ENCODE results near the gene GLYR1.
A peak's percentile ranks its signal among the peaks of the same experiment; 100 is the strongest.

Gene GLYR1

DNA sequence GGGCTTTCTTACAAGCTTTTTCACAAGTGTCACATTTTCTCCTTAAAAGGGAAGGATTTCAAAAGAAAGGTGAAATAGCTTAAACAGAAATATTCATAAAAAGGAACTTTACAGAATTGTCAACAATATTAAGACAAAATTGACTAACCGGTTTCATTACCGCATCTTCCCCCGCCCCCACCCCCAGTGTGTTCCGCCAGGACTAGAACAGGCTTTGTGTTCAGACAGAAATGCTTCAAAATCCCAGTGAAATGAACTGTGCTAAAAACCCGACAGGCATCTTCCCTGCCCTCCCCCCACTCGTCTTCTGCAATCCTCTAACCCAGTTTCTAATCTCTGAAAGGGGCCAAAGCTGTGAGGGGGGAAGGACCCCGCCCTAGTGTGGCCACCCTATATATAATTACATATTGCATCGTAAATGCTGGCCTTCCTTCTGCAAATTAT, 43.7 kb downstream of the GLYR1 start:
- no peak for DNase-seq

- peak; percentile 88 to 89 for DNase-seq
These were observed 44.3 kb downstream of the GLYR1 start for GRCh38 chr16:4802659-4803287.

GRCh38 chr16:4801962-4802658, 45.0 kb downstream of the GLYR1 start, which contains the start of gene ROGDI:
TSS of gene ROGDI (minus strand) at chr16:4802633. CDS start at chr16:4802571, 62 bp downstream.
- peak; percentile 89 to 90 for DNase-seq

DNA sequence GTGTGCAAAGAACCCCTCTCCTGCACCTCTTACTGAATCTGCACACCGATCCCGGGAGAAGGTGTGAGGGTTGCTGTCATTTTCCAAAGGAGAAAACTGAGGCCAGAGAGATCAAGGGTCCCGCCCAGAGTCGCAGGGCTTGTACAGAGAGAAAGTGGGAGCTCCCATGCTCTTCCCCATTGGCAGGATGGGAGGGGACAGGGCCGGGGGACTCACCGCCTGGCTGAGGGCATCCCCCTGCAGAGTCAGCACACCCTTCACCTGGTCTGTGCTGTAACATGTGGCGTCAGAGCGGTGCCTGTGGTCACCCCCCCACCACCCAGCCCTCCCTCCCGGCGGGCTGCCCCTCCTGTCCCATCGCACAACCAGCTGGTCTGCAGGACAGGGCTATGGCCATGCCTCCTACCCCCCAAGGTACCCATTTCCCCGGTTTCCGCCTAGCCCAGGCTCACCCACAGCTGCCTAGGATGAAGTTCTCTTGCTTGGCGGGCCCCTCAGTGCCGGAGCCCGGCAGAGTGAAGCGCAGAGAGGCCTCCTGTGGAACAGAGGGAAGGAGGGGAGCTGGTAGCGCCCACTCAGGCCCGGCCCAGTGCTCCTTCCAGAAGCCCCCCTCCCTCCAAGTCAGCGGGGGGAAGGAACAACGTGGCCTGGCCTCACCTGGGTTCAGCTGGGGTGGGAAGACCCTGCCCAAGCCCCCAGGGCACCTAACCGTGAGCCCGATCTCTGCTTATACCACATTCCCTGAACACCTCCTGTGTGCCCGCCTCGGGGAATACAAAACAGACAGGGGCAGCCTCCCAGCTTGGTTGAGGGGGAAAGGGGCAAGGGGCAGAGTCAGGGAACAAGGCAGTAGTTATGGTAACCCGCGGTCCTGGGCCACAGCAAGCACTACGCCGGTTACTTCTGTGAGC, 45.8 kb downstream of the GLYR1 start:
- no peak for DNase-seq

DNA sequence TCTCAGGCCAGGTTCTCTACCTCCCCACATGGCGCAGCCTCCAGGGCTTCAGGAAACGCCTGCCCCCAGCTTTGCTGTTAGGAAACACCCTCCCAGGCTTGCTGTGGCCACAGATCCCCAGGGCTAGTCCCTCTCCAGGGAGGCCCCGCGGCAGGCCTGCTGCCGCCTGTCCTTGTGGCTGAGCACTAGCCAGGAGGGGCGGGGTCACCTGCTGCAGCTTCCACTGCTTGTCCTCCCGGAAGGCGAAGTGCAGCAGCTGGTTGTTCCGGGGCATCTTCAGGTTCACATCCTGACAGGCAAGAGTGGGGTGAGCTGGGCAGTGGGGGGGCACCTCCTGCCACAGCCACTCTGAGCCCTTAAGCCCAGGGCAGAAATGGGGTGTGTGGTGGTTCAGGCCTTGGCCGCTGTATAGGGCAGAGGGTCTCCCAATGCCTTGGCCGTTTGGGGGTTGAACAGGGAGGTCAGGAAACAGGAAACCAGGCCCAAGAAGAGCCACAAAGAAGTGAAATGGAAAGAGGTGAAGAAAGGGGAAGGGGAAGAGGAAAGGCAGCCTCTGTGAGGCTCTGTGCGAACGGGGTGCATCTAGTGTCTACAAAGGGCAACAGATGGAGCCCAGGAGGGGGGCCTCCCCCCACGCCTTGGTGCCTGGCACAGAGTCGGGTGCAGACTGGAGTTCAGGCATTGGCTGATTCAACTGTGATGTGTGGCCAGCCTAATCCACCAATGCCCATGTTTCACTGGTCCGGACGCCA, 46.6 kb downstream of the GLYR1 start:
- no peak for DNase-seq

GRCh38 chr16:4799171-4799855, 47.8 kb downstream of the GLYR1 start:
- DNase-seq, result no peak

GRCh38 chr16:4798456-4798855, 48.6 kb downstream of the GLYR1 start:
- no peak for DNase-seq

DNA sequence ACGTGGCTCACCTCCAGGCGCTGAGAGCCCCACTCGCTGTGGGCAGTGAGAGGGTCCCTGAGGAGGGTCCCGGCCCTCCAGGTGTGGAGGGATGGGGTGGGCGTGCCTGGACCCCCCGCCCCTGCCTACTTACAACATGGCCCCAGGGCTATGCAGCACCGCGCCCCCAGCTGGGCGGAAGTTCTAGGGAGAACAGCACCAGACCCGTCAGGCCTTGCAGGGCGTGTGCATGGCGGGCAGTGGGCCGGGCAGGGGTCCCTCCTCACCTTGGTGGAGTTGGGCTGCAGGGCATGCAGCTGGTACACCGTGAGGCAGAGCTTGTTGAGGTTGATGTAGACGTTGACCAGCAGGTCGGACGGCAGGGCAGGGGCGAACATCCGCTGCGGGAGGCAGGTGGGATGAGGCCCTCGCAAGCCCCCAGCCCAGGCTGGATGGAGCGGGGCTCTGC, 49.3 kb downstream of the GLYR1 start:
- DNase-seq, result no peak

- DNase-seq, result no peak
These were observed 49.9 kb downstream of the GLYR1 start for GRCh38 chr16:4796982-4797804.

- no peak for DNase-seq
These were observed 51.1 kb downstream of the GLYR1 start for GRCh38 chr16:4795828-4796572.

DNA sequence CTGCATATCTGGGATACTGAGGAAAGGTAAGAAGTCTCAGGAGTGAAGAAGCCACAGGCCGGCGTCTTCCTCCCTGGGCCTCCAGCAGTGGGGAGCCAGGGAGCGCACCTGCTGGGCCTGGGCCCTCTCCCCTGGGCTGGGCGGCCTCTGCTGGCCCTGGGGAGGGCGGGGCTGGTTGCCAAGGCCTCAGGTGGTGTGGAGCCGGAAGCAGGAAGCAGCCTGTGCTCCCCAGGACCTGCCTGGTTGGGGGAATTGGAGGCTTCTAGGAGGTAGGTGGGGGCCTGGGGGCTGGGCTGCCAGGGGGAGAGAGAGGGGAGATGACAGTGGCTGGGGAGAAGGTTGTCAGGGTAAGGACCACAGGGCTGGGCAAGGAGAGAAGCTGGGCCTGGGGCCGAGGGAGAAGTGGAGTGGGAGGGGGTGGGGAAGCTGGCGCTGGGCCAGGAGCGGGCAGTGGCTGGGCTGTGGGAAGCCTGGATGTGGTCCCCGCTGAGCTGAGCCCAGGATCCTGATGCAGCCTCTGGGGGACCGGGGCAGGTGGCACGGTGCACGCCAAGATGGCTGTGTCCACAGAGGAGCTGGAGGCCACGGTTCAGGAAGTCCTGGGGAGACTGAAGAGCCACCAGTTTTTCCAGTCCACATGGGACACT, 51.8 kb downstream of the GLYR1 start, which contains the start of gene SMIM22:
Gene SMIM22, plus strand, starts transcription at position 189 of the 647 bp plus-strand sequence. Its CDS starts 366 bp downstream, at position 555.
- DNase-seq, result no peak

GRCh38 chr16:4792951-4793513, 54.1 kb downstream of the GLYR1 start:
- DNase-seq, result no peak

DNA sequence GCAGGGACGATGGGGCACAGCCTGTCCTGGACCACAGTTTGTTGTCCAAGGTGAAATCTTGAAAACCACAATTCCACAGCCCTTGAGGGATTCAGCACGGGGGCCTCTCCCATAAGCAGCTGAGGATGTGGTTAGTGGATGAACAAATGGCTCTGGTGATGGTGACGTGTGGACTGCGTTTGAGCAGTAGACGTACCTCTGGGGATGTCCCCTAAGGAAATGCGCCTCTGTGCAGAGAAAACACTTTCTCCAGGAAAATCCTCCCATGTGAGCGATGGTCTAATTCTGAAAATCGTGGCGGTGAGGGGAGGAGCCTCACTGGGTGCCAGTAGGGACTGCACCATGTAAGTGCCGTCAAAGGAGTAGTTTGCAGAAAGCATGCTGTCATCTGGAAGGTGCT, 56.2 kb downstream of the GLYR1 start:
- DNase-seq, result no peak

DNA sequence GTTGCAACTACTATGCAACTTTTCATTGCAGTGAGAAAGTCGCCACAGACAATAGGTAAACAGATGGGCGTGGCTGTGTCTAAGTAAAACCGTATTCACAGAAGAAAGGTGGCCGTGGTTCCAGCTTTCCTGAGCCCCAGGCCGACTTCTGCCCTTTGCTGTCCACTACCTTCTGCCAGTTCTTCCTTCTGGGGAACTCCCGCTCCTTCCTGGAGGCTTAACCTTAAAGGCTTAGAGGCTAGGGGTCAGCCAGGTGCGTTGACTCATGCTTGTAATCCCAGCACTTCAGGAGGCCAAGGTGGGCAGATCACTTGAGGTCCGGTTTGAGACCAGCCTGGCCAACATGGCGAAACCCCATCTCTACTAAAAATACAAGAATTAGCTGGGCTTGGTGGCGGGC, 56.8 kb downstream of the GLYR1 start:
- no peak for DNase-seq

GRCh38 chr16:4788910-4789309, 58.2 kb downstream of the GLYR1 start:
- DNase-seq, result no peak

GRCh38 chr16:4788489-4788889, 58.6 kb downstream of the GLYR1 start:
- no peak for DNase-seq

DNA sequence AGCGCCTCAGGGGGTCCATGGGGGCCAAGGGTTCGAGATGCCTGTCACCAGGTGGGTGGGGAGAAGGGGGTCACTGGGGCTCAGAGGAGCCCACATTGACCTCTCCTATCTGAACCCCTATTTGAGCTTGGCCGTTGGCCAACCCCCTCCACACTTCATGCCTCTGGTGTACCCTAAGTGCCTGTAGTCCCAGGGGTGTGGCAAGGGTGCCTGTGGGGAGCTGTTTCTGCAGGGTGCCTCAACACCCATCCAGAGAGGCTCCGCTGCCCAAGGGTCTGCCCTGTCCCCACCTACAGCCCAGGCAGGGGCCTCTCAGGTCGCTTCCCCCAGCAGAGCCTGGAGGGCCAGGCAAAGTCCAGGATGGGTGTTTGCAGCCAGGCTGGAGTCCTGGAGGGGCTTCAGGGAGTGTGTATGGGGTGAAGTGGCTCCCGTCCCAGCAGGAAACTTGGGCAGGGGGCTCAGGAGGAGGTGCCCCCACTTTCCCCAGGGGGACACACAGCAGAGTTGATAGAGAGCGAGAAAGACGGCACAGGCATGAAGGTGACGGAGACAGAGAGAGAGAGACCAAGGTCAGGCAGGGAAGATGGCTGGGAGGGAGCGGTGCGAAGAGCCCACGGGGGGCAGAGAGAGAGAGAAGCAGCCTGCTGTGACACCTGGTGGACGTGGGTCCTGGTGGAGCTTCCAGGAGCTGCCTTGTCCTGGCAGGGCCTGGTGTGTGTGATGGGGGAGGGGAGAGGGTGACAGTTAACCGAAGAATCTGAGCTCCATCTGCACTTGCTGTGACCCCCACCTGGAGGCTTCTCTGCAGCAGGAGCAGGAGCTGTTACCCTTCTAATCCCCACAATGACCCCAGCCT, 59.2 kb downstream of the GLYR1 start, which contains the start of gene SEPTIN12:
Gene SEPTIN12, minus strand, starts transcription at position 719 of the 856 bp plus-strand sequence. Its CDS starts 700 bp downstream, at position 19.
- no peak for DNase-seq

DNA sequence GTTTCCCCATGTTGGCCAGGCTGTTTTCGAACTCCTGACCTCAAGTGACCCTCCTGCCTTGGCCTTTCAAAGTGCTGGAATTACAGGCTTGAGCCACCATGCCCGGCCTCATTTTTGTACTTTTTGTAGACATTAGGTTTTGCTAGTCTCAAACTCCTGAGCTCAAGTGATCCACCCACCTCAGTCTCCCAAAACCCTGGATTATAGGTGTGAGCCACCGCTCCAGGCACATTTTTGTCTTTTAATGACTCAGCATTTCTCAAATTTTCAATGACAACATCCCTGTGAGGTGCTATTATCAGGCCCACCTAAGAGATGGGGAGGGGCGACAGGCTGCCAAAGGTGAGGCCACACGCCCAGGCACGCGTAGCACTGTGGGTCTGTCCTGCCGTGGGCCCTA, 60.0 kb downstream of the GLYR1 start:
- no peak for DNase-seq
